Caco-2 (cell line): Measurements from ENCODE around the gene SLC12A8. TPM values are rescaled to one million over a fixed set of nuclear protein-coding genes. Genes with fewer than 3 reads are reported as not detected.

ENCODE experiments used
- BruUV-seq: library from RNA; stranded (reverse); fragments of 400-500 nt; replicated peaks from 2 replicates; lab custom pipeline; 2021; lab: Mats Ljungman, UMichigan
- CTCF ChIA-PET: fragments of 300-600 bp; sonication (Branson Sonifier 250); formaldehyde crosslinking; loops from one replicate; lab custom pipeline; 2022; ENCODE audit warnings: antibody characterized with exemption; lab: Charles Lee
- POLR2A ChIA-PET: fragments of 300-600 bp; sonication (Branson Sonifier 250); formaldehyde crosslinking; loops from one replicate; lab custom pipeline; 2022; ENCODE audit warnings: antibody characterized with exemption; lab: Charles Lee
- DNase-seq, 2 experiments: peaks; one replicate each; pipeline versions ENCODE4 v3.0.0 to v3.0.0-alpha.2; 2020 to 2022
- H3K27me3 ChIP-seq: replicated peaks from 2 replicates; pipeline ENCODE4 v1.6.0; 2011; ENCODE audit warnings: low read length; ENCODE audit not compliant: control insufficient read depth, insufficient read depth
- H3K36me3 ChIP-seq: 2 replicates; pipeline ENCODE4 v1.5.1; 2011; ENCODE audit warnings: low read length; ENCODE audit not compliant: control insufficient read depth, insufficient read depth
- H3K4me1 ChIP-seq: fragments of 250-450 bp; sonication (Bioruptor Pico); 2 replicates; pipeline ENCODE4 v1.5.1; 2020; ENCODE audit warnings: mild to moderate bottlenecking
- H3K4me3 ChIP-seq: 2 replicates; pipeline ENCODE4 v1.5.1; 2011; ENCODE audit warnings: low read depth, mild to moderate bottlenecking, control low read depth, low read length
- H3K9me3 ChIP-seq: fragments of 250-450 bp; sonication (Bioruptor Pico); 2 replicates; pipeline ENCODE4 v1.5.1; 2020; ENCODE audit warnings: mild to moderate bottlenecking, moderate library complexity
- H3K27ac Mint-ChIP-seq: one replicate; pipeline ENCODE4 v1.8.0; 2022; ENCODE audit warnings: mixed read lengths; ENCODE audit not compliant: unreplicated experiment
- H3K27me3 Mint-ChIP-seq: one replicate; pipeline ENCODE4 v1.8.0; 2022; ENCODE audit warnings: mixed read lengths; ENCODE audit not compliant: insufficient read depth, unreplicated experiment
- H3K36me3 Mint-ChIP-seq: one replicate; pipeline ENCODE4 v1.8.0; 2022; ENCODE audit warnings: mild to moderate bottlenecking, mixed read lengths; ENCODE audit not compliant: insufficient read depth, unreplicated experiment
- H3K4me1 Mint-ChIP-seq: one replicate; pipeline ENCODE4 v1.8.0; 2022; ENCODE audit warnings: low read depth, mixed read lengths; ENCODE audit not compliant: unreplicated experiment
- H3K4me3 Mint-ChIP-seq: one replicate; pipeline ENCODE4 v1.8.0; 2022; ENCODE audit warnings: mild to moderate bottlenecking, moderate library complexity, mixed read lengths; ENCODE audit not compliant: unreplicated experiment
- H3K9me3 Mint-ChIP-seq: one replicate; pipeline ENCODE4 v1.8.0; 2022; ENCODE audit warnings: mixed read lengths; ENCODE audit not compliant: unreplicated experiment
- CTCF ChIP-seq, 2 experiments: fragments of 200-600 bp in 1 of 2; IDR thresholded peaks; 1 replicate in 1 of 2; 2 replicates in 1 of 2; pipeline versions ENCODE4 v1.5.1 to v1.8.0; 2011 to 2022; ENCODE audit warnings: antibody characterized with exemption in 1 of 2, control low read depth in 1 of 2, inconsistent platforms in 1 of 2, low read depth in 1 of 2, low read length in 1 of 2, mild to moderate bottlenecking in 1 of 2, moderate library complexity in 1 of 2; ENCODE audit not compliant: insufficient read depth in 1 of 2, severe bottlenecking in 1 of 2, unreplicated experiment in 1 of 2
- intact Hi-C: fragments of 100-400 bp; cut with micrococcal nuclease; formaldehyde crosslinking; loops from one replicate; pipeline ENCODE4 v1.10.0; 2022; ENCODE audit not compliant: unreplicated experiment
- total RNA-seq: library from RNA; stranded (reverse); gene quantifications from 2 replicates; pipeline ENCODE4 v1.2.3, GENCODE V29; 2022

The SLC12A8 gene
- total RNA-seq, 1 experiment from 2014 or later: 23.3 TPM

GRCh38 chr3:125211523-125212090 lies 941 bp downstream of the SLC12A8 start:
- Mint-ChIP-seq H3K4me1 (peaks cover 40% of the 10 kb centered on the region), H3K27me3 (no peaks in the 10 kb centered on the region), H3K27ac (peak overlapping the region; percentile 76), H3K9me3 (no peaks in the 10 kb centered on the region), H3K4me3 (peak overlapping the region; percentile 78), H3K36me3 (peaks cover 12% of the 10 kb centered on the region)
- ChIA-PET CTCF (interaction anchor here (0.6 to 0.9 kb wide), 2 partner anchors 9 to 18 kb away, joined by 3 to 5 read pairs; no protein-coding TSS in a partner anchor), POLR2A (interaction anchor here (0.6 kb wide), 1 partner anchor 164 kb away, joined by 5 read pairs; the partner anchor contains the start of gene ZNF148)
- Histone ChIP-seq H3K9me3 (no peaks in the 10 kb centered on the region), H3K4me1 (peaks cover 30% of the 10 kb centered on the region), H3K4me3 (peak overlapping the region; percentile 78), H3K36me3 (no peaks in the 10 kb centered on the region), H3K27me3 (no peaks in the 10 kb centered on the region)
- intact Hi-C loops: loop anchor here (2.0 to 10.0 kb wide), 2 partner anchors 151 to 223 kb away; no protein-coding TSS in a partner anchor
- BruUV-seq: no TSS peak
- TF ChIP-seq CTCF (IDR thresholded peaks at IDR 0.05; ENCODE audit: insufficient read depth in 1 of 2, low read depth in 1 of 2, low read length in 1 of 2, severe bottlenecking in 1 of 2, unreplicated experiment in 1 of 2): no peak
- DNase-seq: peak in 1 of 2 experiments; percentile 56

GRCh38 chr3:125207949-125208568 lies 4.5 kb downstream of the SLC12A8 start:
- H3K27ac Mint-ChIP-seq: peak overlapping the region; percentile 43
- intact Hi-C loops: no loop called here
- H3K4me1 Mint-ChIP-seq: peaks cover 24% of the 10 kb centered on the region
- CTCF ChIA-PET: no interaction called here
- TF ChIP-seq CTCF (IDR thresholded peaks at IDR 0.05; ENCODE audit: insufficient read depth in 1 of 2, low read depth in 1 of 2, low read length in 1 of 2, severe bottlenecking in 1 of 2, unreplicated experiment in 1 of 2): no peak
- Histone ChIP-seq H3K4me1 (peaks cover 12% of the 10 kb centered on the region; the same call in 1 of the 2 replicates), H3K9me3 (no peaks in the 10 kb centered on the region), H3K4me3 (no peak overlapping the region), H3K36me3 (no peaks in the 10 kb centered on the region), H3K27me3 (no peaks in the 10 kb centered on the region)
- no peak for DNase-seq
- no peaks in the 10 kb centered on the region for H3K9me3 Mint-ChIP-seq
- no peaks in the 10 kb centered on the region for H3K27me3 Mint-ChIP-seq
- no TSS peak for BruUV-seq
- no peak overlapping the region for H3K4me3 Mint-ChIP-seq
- POLR2A ChIA-PET: no interaction called here
- H3K36me3 Mint-ChIP-seq: no peaks in the 10 kb centered on the region

- no peak for DNase-seq
- intact Hi-C loops: no loop called here
These were observed 5.0 kb downstream of the SLC12A8 start for GRCh38 chr3:125207507-125207906.

More at GRCh38 chr3:125207507-125207906, 5.0 kb downstream of the SLC12A8 start:
- Mint-ChIP-seq H3K4me3 (no peak overlapping the region), H3K36me3 (no peaks in the 10 kb centered on the region), H3K27ac (no peak overlapping the region), H3K27me3 (no peaks in the 10 kb centered on the region), H3K9me3 (no peaks in the 10 kb centered on the region), H3K4me1 (peaks cover 24% of the 10 kb centered on the region)
- Histone ChIP-seq H3K9me3 (no peaks in the 10 kb centered on the region), H3K27me3 (no peaks in the 10 kb centered on the region), H3K36me3 (no peaks in the 10 kb centered on the region), H3K4me1 (peaks cover 10% of the 10 kb centered on the region; the same call in 1 of the 2 replicates), H3K4me3 (no peak overlapping the region)
- POLR2A ChIA-PET: no interaction called here
- CTCF ChIA-PET: no interaction called here
- BruUV-seq: no TSS peak
- TF ChIP-seq CTCF (IDR thresholded peaks at IDR 0.05; ENCODE audit: insufficient read depth in 1 of 2, low read depth in 1 of 2, low read length in 1 of 2, severe bottlenecking in 1 of 2, unreplicated experiment in 1 of 2): no peak
